ENCODE data around the gene TOPORS.
"Not testable (repeated sequence)": the region's sequence is repeated elsewhere in the genome, so short reads cannot be mapped to it uniquely, and the experiment has no call there.

TOPORS gene

GRCh38 chr9:32526041-32526706 lies 26.2 kb downstream of the TOPORS start, which contains the start of gene RIGI:
Gene RIGI, minus strand, starts transcription at chr9:32526196. Its CDS starts 30 bp downstream, at chr9:32526166.
- DNase-seq (ENCODE audit: low spot score): peak; percentile 94
- Histone ChIP-seq H3K27ac (peak within 1 kb of the TSS; percentile 72 to 89), H3K4me3 (peak within 1 kb of the TSS; percentile 84)
- TF ChIP-seq CTCF (IDR thresholded peaks at IDR 0.05): peak; percentile 17

GRCh38 chr9:32525709-32526030 lies 26.7 kb downstream of the TOPORS start:
- no peak for DNase-seq (ENCODE audit: low spot score)
- Histone ChIP-seq H3K27ac (peak overlapping the region; percentile 72 to 89), H3K4me3 (peak overlapping the region; percentile 84)
- no peak for TF ChIP-seq CTCF (IDR thresholded peaks at IDR 0.05)

- Histone ChIP-seq H3K27ac (peak overlapping the region; percentile 72 to 89), H3K4me3 (peak overlapping the region; percentile 84)
- DNase-seq (ENCODE audit: low spot score): no peak
- TF ChIP-seq CTCF (IDR thresholded peaks at IDR 0.05): no peak
Measured at GRCh38 chr9:32524892-32525708, 27.3 kb downstream of the TOPORS start.

GRCh38 chr9:32524558-32524891 lies 27.9 kb downstream of the TOPORS start:
- H3K27ac ChIP-seq; DNase-seq (ENCODE audit: low spot score): not testable (repeated sequence)
- peak overlapping the region; percentile 84 for H3K4me3 ChIP-seq

- no peak for TF ChIP-seq CTCF (IDR thresholded peaks at IDR 0.05)
- no peak overlapping the region for H3K4me3 ChIP-seq
- DNase-seq (ENCODE audit: low spot score): no peak
Measured at GRCh38 chr9:32523910-32524309, 28.5 kb downstream of the TOPORS start.

GRCh38 chr9:32518276-32518675 lies 34.1 kb downstream of the TOPORS start:
- no peak for TF ChIP-seq CTCF (IDR thresholded peaks at IDR 0.05)
- Histone ChIP-seq H3K27ac (no peak overlapping the region), H3K4me3 (no peak overlapping the region)
- no peak for DNase-seq (ENCODE audit: low spot score)

More at GRCh38 chr9:32523910-32524309, 28.5 kb downstream of the TOPORS start:
- no peak overlapping the region for H3K27ac ChIP-seq

- no peak for DNase-seq (ENCODE audit: low spot score)
- TF ChIP-seq CTCF (IDR thresholded peaks at IDR 0.05): no peak
- Histone ChIP-seq H3K4me3 (no peak overlapping the region), H3K27ac (no peak overlapping the region)
Measured at GRCh38 chr9:32516241-32516640, 36.1 kb downstream of the TOPORS start.

All from coronary artery (tissue), 2 donors.